ENCODE results near the gene TMEM80. TPM values are rescaled to one million over a fixed set of nuclear protein-coding genes. Genes with fewer than 3 reads are reported as not detected.
A peak's percentile ranks its signal among the peaks of the same experiment; 100 is the strongest.

The TMEM80 gene
- total RNA-seq, 2 donors from 2014 or later: 66.0 to 70.9 TPM

GRCh38 chr11:694563-695287 lies 891 bp upstream of the TMEM80 start, which contains the start of gene DEAF1:
TSS of gene DEAF1 (minus strand) at chr11:695222. CDS start at chr11:695047, 175 bp downstream.
- Histone ChIP-seq H3K9me3 (no peaks in the 10 kb centered on the region), H3K36me3 (no peaks in the 10 kb centered on the region), H3K27me3 (replicated peaks; ENCODE audit: insufficient read depth) (no peaks in the 10 kb centered on the region), H3K4me1 (replicated peaks) (peaks cover 32% of the 10 kb centered on the region), H3K27ac (peak within 1 kb of the TSS; percentile 99 to 100), H3K4me3 (peak within 1 kb of the TSS; percentile 83 to 86)
- intact Hi-C loops (cut with DNase I): no loop called here
- TF ChIP-seq CTCF (IDR thresholded peaks at IDR 0.05): peak in 1 of 4 experiments; percentile 10
- TF ChIP-seq POLR2A (IDR thresholded peaks at IDR 0.05): no peak
- 4% methylated on average over 91 of the region's 103 CpGs for WGBS
- DNase-seq (ENCODE audit: low spot score): peak; percentile 98

DNA sequence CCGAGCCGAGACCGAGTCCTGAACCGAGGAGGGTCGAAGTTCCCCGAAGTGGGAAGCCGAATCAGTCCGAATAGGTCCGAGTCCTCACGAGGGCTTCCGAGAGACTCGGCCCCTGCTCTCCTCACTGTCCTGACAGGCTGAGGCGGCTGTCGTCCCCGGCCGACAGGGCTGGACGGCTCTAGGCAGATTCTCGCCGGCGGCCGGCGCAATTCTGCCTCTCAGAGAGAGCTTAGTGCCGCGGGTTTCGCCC lies 403 bp upstream of the TMEM80 start:
- Histone ChIP-seq H3K4me3 (peak overlapping the region; percentile 83 to 86), H3K27me3 (replicated peaks; ENCODE audit: insufficient read depth) (no peaks in the 10 kb centered on the region), H3K9me3 (no peaks in the 10 kb centered on the region), H3K27ac (peak overlapping the region; percentile 99 to 100), H3K4me1 (replicated peaks) (peaks cover 32% of the 10 kb centered on the region), H3K36me3 (no peaks in the 10 kb centered on the region)
- intact Hi-C loops (cut with DNase I): no loop called here
- TF ChIP-seq CTCF (IDR thresholded peaks at IDR 0.05) (no peak), POLR2AphosphoS5 (IDR thresholded peaks at IDR 0.05) (peak; percentile 22), POLR2A (IDR thresholded peaks at IDR 0.05) (no peak)
- WGBS: under 1% methylated on average over 25 of the region's 25 CpGs
- no peak for DNase-seq (ENCODE audit: low spot score)

DNA sequence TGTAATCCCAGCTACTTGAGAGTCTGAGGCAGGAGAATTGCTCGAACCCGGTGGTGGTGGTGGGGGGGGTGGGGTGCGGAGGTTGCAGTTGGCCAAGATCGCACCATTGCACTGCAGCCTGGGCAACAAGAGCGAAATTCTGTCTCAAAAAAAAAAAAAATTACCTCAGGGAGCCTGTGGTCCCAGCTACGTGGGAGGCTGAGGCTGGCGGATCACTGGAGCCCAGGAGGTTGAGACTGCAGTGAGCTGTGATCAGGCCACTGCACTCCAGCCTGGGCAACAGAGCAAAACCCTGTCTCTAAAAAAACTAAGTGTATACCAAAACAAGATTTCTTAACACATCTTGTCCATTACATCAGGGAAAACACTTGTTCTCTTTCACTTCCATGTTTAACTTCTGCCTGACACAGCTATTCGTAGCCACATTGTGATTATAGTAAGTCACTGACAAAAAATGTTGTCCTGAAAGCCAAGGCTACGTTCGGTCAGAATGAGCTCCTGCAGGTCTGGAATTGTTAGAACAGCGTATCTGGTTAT lies 1.4 kb downstream of the TMEM80 start:
- TF ChIP-seq CTCF (IDR thresholded peaks at IDR 0.05) (no peak), POLR2AphosphoS5 (IDR thresholded peaks at IDR 0.05) (peak; percentile 22)
- no peak for DNase-seq (ENCODE audit: low spot score)
- WGBS: 66% methylated on average over 11 of the region's 11 CpGs
- Histone ChIP-seq H3K27ac (peak overlapping the region; percentile 99 to 100), H3K36me3 (no peaks in the 10 kb centered on the region), H3K27me3 (replicated peaks; ENCODE audit: insufficient read depth) (no peaks in the 10 kb centered on the region), H3K9me3 (no peaks in the 10 kb centered on the region), H3K4me3 (peak overlapping the region in 1 of 2 donors; percentile 86), H3K4me1 (replicated peaks) (peaks cover 25% of the 10 kb centered on the region)
- intact Hi-C loops (cut with DNase I): no loop called here

GRCh38 chr11:697811-698311 lies 2.2 kb downstream of the TMEM80 start:
- intact Hi-C loops (cut with DNase I): no loop called here
- no peaks in the 10 kb centered on the region for H3K9me3 ChIP-seq
- H3K4me1 ChIP-seq (replicated peaks): peaks cover 28% of the 10 kb centered on the region
- 77% methylated on average over 11 of the region's 11 CpGs for WGBS
- no peaks in the 10 kb centered on the region for H3K36me3 ChIP-seq
- H3K4me3 ChIP-seq: no peak overlapping the region
- DNase-seq (ENCODE audit: low spot score): no peak
- H3K27ac ChIP-seq: peak overlapping the region; percentile 18 to 99
- TF ChIP-seq POLR2AphosphoS5 (IDR thresholded peaks at IDR 0.05) (no peak), POLR2A (IDR thresholded peaks at IDR 0.05) (no peak), CTCF (IDR thresholded peaks at IDR 0.05) (no peak)
- no peaks in the 10 kb centered on the region for H3K27me3 ChIP-seq (replicated peaks; ENCODE audit: insufficient read depth)
